ENCODE results near the gene LCN10. TPM values are rescaled to one million over a fixed set of nuclear protein-coding genes. Genes with fewer than 3 reads are reported as not detected.
"Not testable (repeated sequence)": the region's sequence is repeated elsewhere in the genome, so short reads cannot be mapped to it uniquely, and the experiment has no call there.

LCN10 gene
- polyA plus RNA-seq, 4 donors, result 0.56 to 1.5 (median 1.2) TPM

GRCh38 chr9:136704741-136705140 is 38.0 kb downstream of the LCN10 start:
- DNase-seq (ENCODE audit: low read depth in 4 of 4, low spot score in 3 of 4), result not testable (repeated sequence)

- no peak for DNase-seq (ENCODE audit: low read depth in 4 of 4, low spot score in 3 of 4)
These were observed 39.4 kb downstream of the LCN10 start for GRCh38 chr9:136703276-136703860.

GRCh38 chr9:136701668-136702053 is 41.1 kb downstream of the LCN10 start:
- DNase-seq (ENCODE audit: low read depth in 4 of 4, low spot score in 3 of 4), result no peak

GRCh38 chr9:136700959-136701667 is 41.6 kb downstream of the LCN10 start:
- DNase-seq (ENCODE audit: low read depth in 4 of 4, low spot score in 3 of 4), result no peak

DNA sequence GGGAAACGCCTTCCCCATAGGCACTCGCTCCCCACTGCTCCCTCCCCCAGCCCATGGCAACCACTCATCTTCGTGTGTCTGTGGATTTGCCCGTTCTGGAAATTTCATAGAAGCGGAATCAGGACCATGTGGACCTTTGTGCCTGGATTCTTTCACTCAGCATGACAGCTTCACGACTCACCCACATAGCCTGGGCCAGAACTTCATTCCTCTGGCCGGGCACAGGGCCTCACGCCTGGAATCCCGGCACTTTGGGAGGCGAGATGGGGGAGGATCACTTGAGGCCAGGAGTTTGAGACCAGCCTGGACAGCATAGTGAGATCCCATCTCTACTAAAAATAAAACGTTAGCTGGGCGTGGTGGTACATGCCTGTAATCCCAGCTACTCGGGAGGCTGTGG is 42.4 kb downstream of the LCN10 start:
- DNase-seq (ENCODE audit: low read depth in 4 of 4, low spot score in 3 of 4), result no peak

DNA sequence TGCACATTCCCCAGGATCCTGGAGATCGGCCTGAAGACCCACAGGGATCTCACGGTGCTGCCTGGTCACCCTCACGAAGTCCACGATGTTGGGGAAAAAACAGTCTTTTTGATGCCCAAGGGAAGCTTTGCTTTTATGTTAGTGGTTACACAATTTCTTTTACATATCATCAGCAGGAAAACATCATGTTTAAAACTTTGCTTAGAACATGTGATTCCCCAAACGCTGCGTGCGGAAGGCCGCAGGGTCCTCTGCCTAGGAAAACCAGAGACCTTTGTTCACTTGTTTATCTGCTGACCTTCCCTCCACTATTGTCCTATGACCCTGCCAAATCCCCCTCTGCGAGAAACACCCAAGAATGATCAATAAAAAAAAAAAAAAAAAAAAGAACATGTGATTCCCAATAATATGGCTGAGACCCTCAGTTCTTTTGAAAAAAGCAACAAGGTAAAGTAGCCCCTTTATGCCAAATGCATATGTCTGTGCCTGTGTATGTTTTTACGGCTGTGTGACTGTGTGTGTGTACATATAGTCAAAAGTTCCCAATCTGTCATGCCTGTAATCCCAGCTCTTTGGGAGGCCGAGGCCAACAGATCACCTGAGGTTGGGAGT is 44.0 kb downstream of the LCN10 start:
- no peak for DNase-seq (ENCODE audit: low read depth in 4 of 4, low spot score in 3 of 4)

- DNase-seq (ENCODE audit: low read depth in 4 of 4, low spot score in 3 of 4), result no peak
These were observed 44.8 kb downstream of the LCN10 start for GRCh38 chr9:136697821-136698526.

- DNase-seq (ENCODE audit: low read depth in 4 of 4, low spot score in 3 of 4), result no peak
These were observed 45.5 kb downstream of the LCN10 start for GRCh38 chr9:136697146-136697820.

- DNase-seq (ENCODE audit: low read depth in 4 of 4, low spot score in 3 of 4), result no peak
These were observed 46.2 kb downstream of the LCN10 start for GRCh38 chr9:136696502-136696901.

DNA sequence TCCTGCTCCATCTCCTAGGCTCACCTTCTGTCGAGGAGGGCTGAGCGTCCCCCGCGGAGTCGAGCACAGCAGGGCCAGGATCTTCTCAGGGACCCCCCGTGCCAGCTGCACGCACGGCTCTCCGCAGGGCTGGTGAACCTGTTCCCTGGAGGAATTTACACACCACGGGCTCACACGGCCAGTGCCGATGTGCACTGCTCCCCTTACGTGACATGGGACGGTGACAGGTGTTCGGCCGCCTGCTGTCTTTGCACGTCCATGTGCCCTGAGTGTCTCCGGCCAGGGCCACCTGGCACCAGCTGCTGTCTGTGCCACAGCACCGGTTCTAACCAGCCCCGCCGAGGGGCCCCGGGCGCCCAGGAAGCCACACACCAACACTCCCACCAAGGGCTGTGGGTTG is 46.8 kb downstream of the LCN10 start:
- no peak for DNase-seq (ENCODE audit: low read depth in 4 of 4, low spot score in 3 of 4)

GRCh38 chr9:136695435-136695895 is 47.3 kb downstream of the LCN10 start:
- no peak for DNase-seq (ENCODE audit: low read depth in 4 of 4, low spot score in 3 of 4)

DNA sequence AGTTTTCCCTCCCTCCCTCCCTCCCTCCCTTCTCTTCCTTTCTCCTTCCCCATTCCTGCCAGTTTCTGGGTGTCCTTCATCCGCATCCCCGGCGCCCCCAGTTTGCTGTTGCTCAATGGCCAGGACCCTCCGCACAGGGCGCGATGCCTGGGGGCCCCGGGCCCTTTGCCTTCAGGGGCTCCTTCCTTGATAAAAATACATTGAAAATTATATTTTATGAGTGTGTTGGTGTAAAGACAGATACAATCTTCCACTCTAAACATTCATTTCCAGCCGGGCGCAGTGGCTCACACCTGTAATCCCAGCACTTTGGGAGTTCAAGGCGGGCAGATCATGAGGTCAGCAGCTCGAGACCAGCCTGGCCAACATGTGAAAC is 47.9 kb downstream of the LCN10 start:
- no peak for DNase-seq (ENCODE audit: low read depth in 4 of 4, low spot score in 3 of 4)

- no peak for DNase-seq (ENCODE audit: low read depth in 4 of 4, low spot score in 3 of 4)
These were observed 48.4 kb downstream of the LCN10 start for GRCh38 chr9:136694163-136694871.

DNA sequence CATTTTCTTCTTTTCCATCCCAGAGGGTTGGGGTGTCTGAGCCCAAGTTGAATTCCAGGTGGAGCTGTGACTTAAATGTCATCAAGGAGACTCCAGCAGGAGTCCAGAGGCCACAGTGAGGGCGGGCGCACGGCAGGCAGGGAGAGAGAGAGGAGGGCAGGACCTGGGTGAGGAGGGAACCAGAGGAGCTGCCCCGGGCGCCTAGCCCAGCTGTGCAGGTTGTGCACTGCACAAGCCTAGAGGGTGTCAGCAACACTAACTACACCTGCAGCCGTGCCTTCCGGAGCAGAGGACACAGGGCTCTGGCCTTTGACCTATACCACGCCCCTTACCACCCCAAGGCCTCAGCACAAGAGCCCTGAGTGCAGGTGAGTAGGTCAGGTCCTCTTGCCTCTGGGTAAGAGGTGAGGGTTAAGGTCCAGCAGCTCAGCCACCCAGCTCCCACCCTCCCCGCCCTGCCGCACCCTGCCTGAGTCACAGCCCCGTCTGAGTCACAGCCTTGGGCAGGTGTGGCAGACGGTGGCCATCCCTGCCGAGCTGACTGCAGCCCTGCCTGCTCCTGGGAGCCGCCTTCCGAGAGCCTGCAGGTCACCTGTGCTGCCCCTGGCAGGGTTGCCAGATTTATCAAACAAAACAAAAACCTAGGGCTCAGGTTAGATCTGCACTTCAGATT is 49.1 kb downstream of the LCN10 start:
- no peak for DNase-seq (ENCODE audit: low read depth in 4 of 4, low spot score in 3 of 4)

- no peak for DNase-seq (ENCODE audit: low read depth in 4 of 4, low spot score in 3 of 4)
These were observed 49.6 kb downstream of the LCN10 start for GRCh38 chr9:136693135-136693489.

DNA sequence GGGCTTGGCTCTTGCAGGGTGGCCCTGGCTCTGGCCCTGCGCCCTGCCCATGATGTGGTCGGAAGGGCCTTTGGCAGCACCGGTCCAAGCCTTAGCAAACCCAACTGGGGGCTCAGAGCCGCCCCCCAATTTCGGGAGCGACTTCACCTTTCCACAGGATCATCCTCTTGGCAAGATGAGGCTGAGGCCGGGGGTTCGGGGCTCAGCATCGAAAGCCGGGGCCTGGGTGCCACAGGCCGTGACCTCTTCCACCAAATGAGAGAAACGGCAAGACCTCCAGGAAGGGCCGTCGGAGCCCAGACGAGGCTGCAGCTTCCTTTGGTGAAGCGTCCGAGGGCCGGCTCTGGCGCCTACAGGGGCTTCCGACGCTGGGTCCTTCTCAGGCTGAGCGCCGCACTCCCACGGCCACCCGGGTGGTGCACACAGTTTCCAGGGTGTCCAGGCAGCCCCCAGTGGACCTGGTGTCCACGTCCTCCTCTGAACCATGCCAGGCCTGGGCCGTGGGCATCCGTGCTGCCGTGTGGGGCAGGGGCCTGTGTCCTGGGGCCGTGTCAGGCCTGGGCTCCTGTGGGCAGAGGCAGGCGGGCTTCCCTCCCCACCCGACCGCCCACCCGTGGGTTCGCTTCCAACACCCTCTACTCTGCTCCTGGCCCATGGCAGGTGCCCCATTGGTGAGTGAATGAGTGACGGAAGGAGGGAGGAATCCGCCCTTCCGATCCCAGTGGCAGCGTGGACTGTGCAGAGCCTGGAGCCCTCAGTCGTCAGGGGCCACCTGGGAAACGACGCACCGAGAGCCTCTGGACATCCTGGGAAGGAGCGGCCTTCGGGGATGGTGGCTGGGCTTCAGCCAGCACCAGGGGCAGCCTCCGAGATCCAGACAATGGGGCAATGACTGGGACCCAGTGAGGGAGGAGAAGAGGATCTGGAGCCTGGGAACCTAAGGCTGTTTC is 50.3 kb downstream of the LCN10 start:
- DNase-seq (ENCODE audit: low read depth in 4 of 4, low spot score in 3 of 4), result no peak

DNA sequence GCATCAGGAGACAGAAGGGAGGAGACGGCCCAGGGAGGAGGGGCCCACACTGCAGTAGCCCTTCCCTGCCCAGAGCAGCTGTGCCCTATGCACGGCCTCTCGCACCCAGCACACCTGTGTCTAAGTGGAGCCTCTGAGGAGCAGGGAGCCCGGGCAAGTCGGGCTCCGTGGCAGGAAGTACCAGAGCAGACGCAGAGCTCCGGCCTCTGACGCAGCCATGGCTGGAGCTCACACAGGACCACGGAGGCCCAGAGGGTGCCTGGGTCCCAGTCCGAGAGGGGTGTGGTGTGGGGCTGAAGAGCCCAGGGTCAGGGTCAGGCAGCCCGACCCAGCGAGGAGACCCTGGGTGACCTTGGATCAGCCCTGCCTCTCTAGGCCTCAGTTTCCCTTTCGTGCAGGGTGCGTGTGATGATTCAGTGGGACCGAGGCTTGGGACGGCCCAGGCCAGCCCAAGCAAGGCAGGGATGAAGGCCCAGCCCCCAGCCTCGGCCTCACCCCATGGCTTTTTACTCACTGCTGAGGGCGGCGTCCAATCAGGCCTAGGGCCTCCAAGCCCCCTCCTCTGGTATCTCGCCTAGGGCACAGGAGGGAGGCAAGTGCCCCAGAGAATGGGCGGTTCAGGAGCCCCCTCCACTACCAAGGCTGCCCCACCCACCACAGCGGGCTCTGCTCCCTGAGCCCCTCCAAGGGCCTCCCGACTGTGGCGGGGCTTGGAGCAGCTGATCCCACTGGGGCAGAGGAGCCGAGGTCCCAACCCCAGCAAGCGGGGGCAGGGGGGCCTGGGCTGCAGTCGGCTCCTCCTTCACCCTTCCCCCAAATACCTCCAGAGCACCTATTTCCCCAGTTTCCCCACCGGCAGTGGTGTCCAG is 51.2 kb downstream of the LCN10 start:
- no peak for DNase-seq (ENCODE audit: low read depth in 4 of 4, low spot score in 3 of 4)

DNA sequence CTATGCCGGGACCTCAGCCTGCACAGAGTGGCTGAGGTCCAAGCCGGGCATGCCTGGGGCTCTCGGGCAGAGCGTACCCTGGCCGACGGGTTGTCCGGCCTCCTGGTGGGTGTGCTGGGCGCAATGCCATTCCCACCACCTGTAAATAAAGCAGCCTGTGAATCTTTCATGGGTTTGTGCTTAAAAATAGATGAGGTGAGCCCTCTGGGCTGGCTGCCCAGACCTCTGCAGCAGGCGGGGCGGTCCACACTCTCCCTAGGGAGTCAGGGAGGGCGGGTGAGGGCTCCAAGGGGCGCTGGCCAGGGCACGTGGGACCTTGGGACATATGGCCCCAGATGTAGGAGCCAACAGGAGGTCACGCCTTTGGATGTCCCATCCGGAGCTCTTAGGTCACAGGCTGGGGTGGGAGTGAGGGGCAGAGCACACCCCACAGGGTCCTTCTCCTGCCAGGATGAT is 51.9 kb downstream of the LCN10 start:
- no peak for DNase-seq (ENCODE audit: low read depth in 4 of 4, low spot score in 3 of 4)
